ENCODE results near the gene TPBGL.

DNA sequence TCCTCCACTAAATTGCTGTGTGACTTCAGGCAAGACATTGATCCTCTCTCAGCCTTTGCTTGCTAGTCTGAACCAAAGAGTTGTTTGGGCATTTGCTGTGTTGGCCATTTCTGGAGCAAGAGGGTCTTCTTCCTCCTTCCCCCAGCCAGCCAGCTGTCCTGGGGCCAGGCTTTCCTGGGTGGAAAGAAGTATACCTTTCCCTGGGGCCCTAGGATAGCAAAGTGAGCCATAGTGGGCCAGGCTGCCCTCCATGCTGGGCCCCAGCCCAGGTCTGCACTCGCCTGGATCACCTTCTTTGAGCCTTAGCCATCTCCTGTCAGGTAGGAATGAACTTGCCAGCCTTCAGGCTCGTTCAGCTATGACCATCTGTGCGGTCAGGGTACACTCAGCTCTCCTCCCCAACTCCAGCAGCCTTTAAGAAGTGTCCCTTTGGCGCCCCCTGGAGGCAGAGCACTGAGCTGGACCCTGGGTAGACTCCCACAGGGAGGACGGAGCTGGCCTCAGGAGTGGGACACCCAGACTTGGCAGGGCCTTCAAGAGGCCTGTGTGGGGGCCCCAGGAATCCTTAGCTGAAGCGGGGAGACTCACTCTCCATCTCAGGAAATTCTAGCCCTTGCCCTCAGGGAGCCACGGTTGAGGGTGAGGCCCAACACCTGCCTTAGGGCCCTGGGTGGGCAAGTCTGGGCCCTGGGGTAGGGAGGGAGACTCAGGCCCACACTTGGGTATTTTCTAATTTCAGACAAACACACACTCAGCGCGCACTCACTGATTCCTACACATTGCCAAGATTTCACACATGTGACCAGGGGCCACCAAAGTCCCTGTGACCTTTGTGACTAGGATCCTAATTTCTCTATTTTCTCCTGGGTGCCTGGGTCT, 35.6 kb upstream of the TPBGL start:
- TF ChIP-seq, protein P1, sequence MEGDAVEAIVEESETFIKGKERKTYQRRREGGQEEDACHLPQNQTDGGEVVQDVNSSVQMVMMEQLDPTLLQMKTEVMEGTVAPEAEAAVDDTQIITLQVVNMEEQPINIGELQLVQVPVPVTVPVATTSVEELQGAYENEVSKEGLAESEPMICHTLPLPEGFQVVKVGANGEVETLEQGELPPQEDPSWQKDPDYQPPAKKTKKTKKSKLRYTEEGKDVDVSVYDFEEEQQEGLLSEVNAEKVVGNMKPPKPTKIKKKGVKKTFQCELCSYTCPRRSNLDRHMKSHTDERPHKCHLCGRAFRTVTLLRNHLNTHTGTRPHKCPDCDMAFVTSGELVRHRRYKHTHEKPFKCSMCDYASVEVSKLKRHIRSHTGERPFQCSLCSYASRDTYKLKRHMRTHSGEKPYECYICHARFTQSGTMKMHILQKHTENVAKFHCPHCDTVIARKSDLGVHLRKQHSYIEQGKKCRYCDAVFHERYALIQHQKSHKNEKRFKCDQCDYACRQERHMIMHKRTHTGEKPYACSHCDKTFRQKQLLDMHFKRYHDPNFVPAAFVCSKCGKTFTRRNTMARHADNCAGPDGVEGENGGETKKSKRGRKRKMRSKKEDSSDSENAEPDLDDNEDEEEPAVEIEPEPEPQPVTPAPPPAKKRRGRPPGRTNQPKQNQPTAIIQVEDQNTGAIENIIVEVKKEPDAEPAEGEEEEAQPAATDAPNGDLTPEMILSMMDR (IDR thresholded peaks at IDR 0.05), result peak; percentile 90
- no peak for TF ChIP-seq ZFX (IDR thresholded peaks at IDR 0.05; ENCODE audit: borderline replicate concordance)
